ENCODE measurements around the gene FRMPD4. TPM values are rescaled to one million over a fixed set of nuclear protein-coding genes. Genes with fewer than 3 reads are reported as not detected.

FRMPD4 gene
- total RNA-seq, 1 experiment from 2014 or later, result 0.24 TPM

DNA sequence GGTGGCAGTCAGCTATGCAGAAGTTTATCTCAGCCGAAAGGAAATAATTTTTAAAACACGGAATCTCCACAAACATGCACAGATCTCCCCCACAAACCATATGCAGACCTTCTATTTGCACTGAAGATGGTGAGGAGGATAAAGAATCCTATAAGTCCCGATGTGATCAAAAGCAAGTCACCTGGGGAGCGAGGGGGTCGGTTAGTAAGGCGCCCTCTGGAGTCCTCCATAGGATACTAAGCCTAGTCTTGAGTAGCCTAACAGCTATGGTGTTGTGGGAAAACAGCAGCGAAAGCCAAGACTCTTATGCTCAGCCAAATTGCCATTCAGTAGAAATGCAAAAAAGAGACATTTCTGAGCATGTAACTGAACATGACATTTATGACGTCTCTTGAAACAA, 210.9 kb downstream of the FRMPD4 start:
- no CpG with 5 or more reads among the region's 8 CpGs for WGBS (ENCODE audit: extremely low coverage, insufficient read length, low lambda C conversion rate)
- H3T11ph ChIP-seq (ENCODE audit: low read length), result no peak overlapping the region
- peak; percentile 31 for DNase-seq
- no peak overlapping the region for H3K4me2 ChIP-seq (ENCODE audit: insufficient read depth, insufficient read length, low read length)
- H3K14ac ChIP-seq (ENCODE audit: insufficient read depth, low read length), result no peak overlapping the region
- no peak overlapping the region for H3K18ac ChIP-seq (ENCODE audit: insufficient read length, low read depth, low read length)
- H3K79me2 ChIP-seq (ENCODE audit: insufficient read depth, low read length), result no peaks in the 10 kb centered on the region
- no peak overlapping the region for H4K91ac ChIP-seq (ENCODE audit: insufficient read length, low read depth, low read length)
- H2AK5ac ChIP-seq (ENCODE audit: insufficient read length, low read length), result no peak overlapping the region
- H2BK12ac ChIP-seq (ENCODE audit: insufficient read length, low read depth, low read length), result no peak overlapping the region
- H3K9ac ChIP-seq (ENCODE audit: extremely low read depth, insufficient read length, low read length), result no peak overlapping the region
- Mint-ChIP-seq H3K4me3 (no peak overlapping the region), H3K27me3 (ENCODE audit: low read depth) (peaks cover 12% of the 10 kb centered on the region), H3K27ac (no peak overlapping the region), H3K4me1 (peaks cover 0 to 6% of the 10 kb centered on the region in 2 experiments; a peak in 1 of 4 replicates), H3K36me3 (ENCODE audit: insufficient read depth in 1 of 3, low read depth in 3 of 3) (peaks cover 0 to 2% (median 0%) of the 10 kb centered on the region in 3 experiments; a peak in 2 of 7 replicates), H3K9me3 (peaks cover 49 to 57% of the 10 kb centered on the region in 2 experiments)
- H3K56ac ChIP-seq (ENCODE audit: insufficient read length, low read depth, low read length), result no peak overlapping the region
- no peak overlapping the region for H2BK5ac ChIP-seq (ENCODE audit: insufficient read length, low read length)
- no peaks in the 10 kb centered on the region for H3K79me1 ChIP-seq (ENCODE audit: insufficient read depth, low read depth, low read length, poor library complexity, severe bottlenecking)
- no peaks in the 10 kb centered on the region for H3K4me1 ChIP-seq (ENCODE audit: insufficient read depth, low read length)
- no peak overlapping the region for H2AFZ ChIP-seq (ENCODE audit: low read length)
- no peak overlapping the region for H2BK120ac ChIP-seq (ENCODE audit: low read depth, low read length, poor library complexity, severe bottlenecking)
- H4K8ac ChIP-seq (replicated peaks; ENCODE audit: insufficient read length, low read depth, low read length), result no peak overlapping the region
- H3K27me3 ChIP-seq (ENCODE audit: insufficient read depth, low read length), result no peaks in the 10 kb centered on the region
- no peak overlapping the region for H3K4ac ChIP-seq (ENCODE audit: low read depth, low read length)
- no peak overlapping the region for H3K23ac ChIP-seq (ENCODE audit: insufficient read length, low read depth, low read length)
- H3K23me2 ChIP-seq (ENCODE audit: insufficient read length, low read depth, low read length, poor library complexity, severe bottlenecking), result no peaks in the 10 kb centered on the region
- TF ChIP-seq, protein P1, sequence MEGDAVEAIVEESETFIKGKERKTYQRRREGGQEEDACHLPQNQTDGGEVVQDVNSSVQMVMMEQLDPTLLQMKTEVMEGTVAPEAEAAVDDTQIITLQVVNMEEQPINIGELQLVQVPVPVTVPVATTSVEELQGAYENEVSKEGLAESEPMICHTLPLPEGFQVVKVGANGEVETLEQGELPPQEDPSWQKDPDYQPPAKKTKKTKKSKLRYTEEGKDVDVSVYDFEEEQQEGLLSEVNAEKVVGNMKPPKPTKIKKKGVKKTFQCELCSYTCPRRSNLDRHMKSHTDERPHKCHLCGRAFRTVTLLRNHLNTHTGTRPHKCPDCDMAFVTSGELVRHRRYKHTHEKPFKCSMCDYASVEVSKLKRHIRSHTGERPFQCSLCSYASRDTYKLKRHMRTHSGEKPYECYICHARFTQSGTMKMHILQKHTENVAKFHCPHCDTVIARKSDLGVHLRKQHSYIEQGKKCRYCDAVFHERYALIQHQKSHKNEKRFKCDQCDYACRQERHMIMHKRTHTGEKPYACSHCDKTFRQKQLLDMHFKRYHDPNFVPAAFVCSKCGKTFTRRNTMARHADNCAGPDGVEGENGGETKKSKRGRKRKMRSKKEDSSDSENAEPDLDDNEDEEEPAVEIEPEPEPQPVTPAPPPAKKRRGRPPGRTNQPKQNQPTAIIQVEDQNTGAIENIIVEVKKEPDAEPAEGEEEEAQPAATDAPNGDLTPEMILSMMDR (conservative IDR thresholded peaks at IDR 0.05), result peak; percentile 49; the same call in 2 of the 3 replicates
- no peak overlapping the region for H2BK20ac ChIP-seq (ENCODE audit: low read depth, low read length, poor library complexity, severe bottlenecking)
- H2BK15ac ChIP-seq (ENCODE audit: low read depth, low read length), result no peak overlapping the region
- no peak overlapping the region for H4K5ac ChIP-seq (ENCODE audit: insufficient read length, low read depth, low read length)
- no peaks in the 10 kb centered on the region for H4K20me1 ChIP-seq (ENCODE audit: control insufficient read depth, insufficient read depth, insufficient read length)
- H3K27ac ChIP-seq (ENCODE audit: insufficient read length, low read depth, low read length), result no peak overlapping the region
- H3K9me3 ChIP-seq (ENCODE audit: control insufficient read depth, low read depth, low read length), result no peaks in the 10 kb centered on the region

All from H9 (cell line).